ENCODE data around the gene XRCC4. TPM values are rescaled to one million over a fixed set of nuclear protein-coding genes. Genes with fewer than 3 reads are reported as not detected.

XRCC4 gene
- total and polyA plus RNA-seq, 2 of the 13 experiments (the other 11 are each of a cell fraction or from before 2014, with no cell fraction given): 2.8 to 12.6 TPM

- FAIRE-seq: no peak
These were observed 280.4 kb downstream of the XRCC4 start for GRCh38 chr5:83357621-83358231.

More at GRCh38 chr5:83357621-83358231, 280.4 kb downstream of the XRCC4 start:
- no peaks in the 10 kb centered on the region for H3K36me3 ChIP-seq (replicated peaks in 1 of 2; ENCODE audit: control insufficient read depth in 1 of 2, insufficient read depth in 2 of 2, low read length in 2 of 2)
- H2AFZ ChIP-seq (ENCODE audit: low read length): no peak overlapping the region
- 50% methylated on average over 9 of the region's 9 CpGs for WGBS (ENCODE audit: low lambda C conversion rate)
- H3K4me1 ChIP-seq (ENCODE audit: insufficient read depth, low read length): no peaks in the 10 kb centered on the region
- no peak overlapping the region for H3K4me3 ChIP-seq (replicated peaks in 1 of 3; ENCODE audit: insufficient read depth in 1 of 3, low read depth in 2 of 3, low read length in 3 of 3)
- H3K4me2 ChIP-seq (ENCODE audit: low read depth, low read length): no peak overlapping the region
- ChIA-PET CTCF (ENCODE audit: low intra/inter-chr PET ratio, low total read pairs) (no interaction called here), POLR2A (no interaction called here)
- in situ Hi-C loops (cut with HindIII; ENCODE audit: extremely low pct_ligation_motif_present, low pct_unique_long_range_greater_than_20kb) (no loop called here), intact Hi-C loops (cut with micrococcal nuclease; ENCODE audit: unreplicated experiment) (no loop called here)
- H4K20me1 ChIP-seq (ENCODE audit: insufficient read depth, low read length): no peaks in the 10 kb centered on the region
- no peak for DNase-seq (ENCODE audit: low spot score)
- no peak for TF ChIP-seq CREBL2 (CRISPR knock-in tag; IDR thresholded peaks at IDR 0.05; ENCODE audit: borderline replicate concordance)
- no peak for TF ChIP-seq ZBTB49 (CRISPR knock-in tag; IDR thresholded peaks at IDR 0.05; ENCODE audit: borderline replicate concordance)
- no peak for TF ChIP-seq ZHX2 (IDR thresholded peaks at IDR 0.05; ENCODE audit: low read depth)
- TF ChIP-seq ZHX2 (CRISPR knock-in tag; IDR thresholded peaks at IDR 0.05; ENCODE audit: borderline replicate concordance): no peak
- TF ChIP-seq ZNF230 (CRISPR knock-in tag; IDR thresholded peaks at IDR 0.05): no peak
- no peak for TF ChIP-seq MAF1 (CRISPR knock-in tag; IDR thresholded peaks at IDR 0.05; ENCODE audit: borderline replicate concordance)
- no peak for TF ChIP-seq ZNF589 (CRISPR knock-in tag; conservative IDR thresholded peaks at IDR 0.05)
- TF ChIP-seq KMT2B (CRISPR knock-in tag; IDR thresholded peaks at IDR 0.05): no peak
- no peak for TF ChIP-seq ZNF3 (CRISPR knock-in tag; IDR thresholded peaks at IDR 0.05)
- BruUV-seq (replicated peaks): no TSS peak
- no peak overlapping the region for H3K27ac ChIP-seq (ENCODE audit: extremely low read length, insufficient read depth, low read length)
- no peak overlapping the region for H3K9ac ChIP-seq (ENCODE audit: insufficient read depth, low read depth, low read length)
- H3K79me2 ChIP-seq (ENCODE audit: insufficient read depth, low read length): no peaks in the 10 kb centered on the region
- no peaks in the 10 kb centered on the region for H3K27me3 ChIP-seq (ENCODE audit: control insufficient read depth in 1 of 2, insufficient read depth in 2 of 2, low read length in 2 of 2)
- no peak for ATAC-seq
- peaks cover 4% of the 10 kb centered on the region for H3K9me3 ChIP-seq (ENCODE audit: low read length)
